ENCODE results near the gene MYADM. TPM values are rescaled to one million over a fixed set of nuclear protein-coding genes. Genes with fewer than 3 reads are reported as not detected.

The MYADM gene
- total and polyA plus RNA-seq, 2 donors (not counting 1 experiment from before 2014, with no cell fraction given) = 18.5 to 172 TPM

GRCh38 chr19:53898166-53898565 is 30.5 kb downstream of the MYADM start:
- H3K79me2 ChIP-seq (ENCODE audit: control insufficient read depth, insufficient read depth, low read length) = no peaks in the 10 kb centered on the region
- peaks cover 43% of the 10 kb centered on the region for H3K27me3 Mint-ChIP-seq
- CTCF ChIA-PET = no interaction called here
- H3K4me1 ChIP-seq (ENCODE audit: control insufficient read depth in 2 of 2, insufficient read depth in 2 of 2, low read length in 2 of 2) = peaks cover 0 to 5% of the 10 kb centered on the region in 2 donors
- no peaks in the 10 kb centered on the region for H3K36me3 ChIP-seq (replicated peaks in 1 of 2; ENCODE audit: control extremely low read depth in 1 of 2, control insufficient read depth in 1 of 2, extremely low read depth in 1 of 2, insufficient read depth in 2 of 2, low read length in 1 of 2)
- H3K27ac ChIP-seq (ENCODE audit: low read length in 2 of 2) = no peak overlapping the region
- POLR2A ChIA-PET = no interaction called here
- peaks cover 0 to 37% (median 0%) of the 10 kb centered on the region in 3 donors for H3K9me3 ChIP-seq (ENCODE audit: control extremely low read depth in 1 of 3, control insufficient read depth in 2 of 3, insufficient read depth in 1 of 3, low read length in 2 of 3)
- no peak for TF ChIP-seq EZH2 (IDR thresholded peaks at IDR 0.05; ENCODE audit: borderline replicate concordance, insufficient read depth, low read depth, low read length, poor library complexity, severe bottlenecking)
- TF ChIP-seq CTCF (IDR thresholded peaks at IDR 0.05) = no peak
- no peak overlapping the region for H3K4me3 ChIP-seq (ENCODE audit: control extremely low read depth in 1 of 5, extremely low read depth in 1 of 5, insufficient read depth in 1 of 5, low read depth in 2 of 5, low read length in 4 of 5)
- no peak overlapping the region for H3K4me3 Mint-ChIP-seq
- DNase-seq (no peak), ATAC-seq (ENCODE audit: low read depth) (no peak)
- 13% methylated on average over 15 of the region's 16 CpGs for WGBS (ENCODE audit: insufficient coverage)
- no peak overlapping the region for H2AFZ ChIP-seq (ENCODE audit: insufficient read depth, low read depth, low read length, poor library complexity, severe bottlenecking)
- H3K27me3 ChIP-seq (replicated peaks in 1 of 4; ENCODE audit: control extremely low read depth in 1 of 4, control insufficient read depth in 3 of 4, insufficient read depth in 4 of 4, low read length in 3 of 4) = peaks cover 0 to 32% (median 12%) of the 10 kb centered on the region in 4 experiments
- no peaks in the 10 kb centered on the region for H3K4me1 Mint-ChIP-seq
- no peak overlapping the region for H3K9ac ChIP-seq (ENCODE audit: low read length)
- intact Hi-C loops (cut with micrococcal nuclease) = no loop called here
- no peak overlapping the region for H3K4me2 ChIP-seq (replicated peaks; ENCODE audit: low read depth, low read length, poor library complexity, severe bottlenecking)
- peaks cover 7% of the 10 kb centered on the region for H3K9me3 Mint-ChIP-seq (ENCODE audit: insufficient read depth)
- no peaks in the 10 kb centered on the region for H4K20me1 ChIP-seq (ENCODE audit: control insufficient read depth, insufficient read depth, low read length, poor library complexity, severe bottlenecking)
- H3K27ac Mint-ChIP-seq = no peak overlapping the region

- Histone ChIP-seq H4K20me1 (ENCODE audit: control insufficient read depth, insufficient read depth, low read length, poor library complexity, severe bottlenecking) (no peaks in the 10 kb centered on the region), H2AFZ (ENCODE audit: insufficient read depth, low read depth, low read length, poor library complexity, severe bottlenecking) (no peak overlapping the region), H3K79me2 (ENCODE audit: control insufficient read depth, insufficient read depth, low read length) (no peaks in the 10 kb centered on the region), H3K27me3 (replicated peaks in 1 of 4; ENCODE audit: control extremely low read depth in 1 of 4, control insufficient read depth in 3 of 4, insufficient read depth in 4 of 4, low read length in 3 of 4) (peaks cover 0 to 30% (median 12%) of the 10 kb centered on the region in 4 experiments), H3K4me3 (ENCODE audit: control extremely low read depth in 1 of 5, extremely low read depth in 1 of 5, insufficient read depth in 1 of 5, low read depth in 2 of 5, low read length in 4 of 5) (no peak overlapping the region), H3K27ac (ENCODE audit: low read length in 2 of 2) (no peak overlapping the region), H3K4me1 (ENCODE audit: control insufficient read depth in 2 of 2, insufficient read depth in 2 of 2, low read length in 2 of 2) (peaks cover 0 to 5% of the 10 kb centered on the region in 2 donors), H3K9ac (ENCODE audit: low read length) (no peak overlapping the region), H3K4me2 (replicated peaks; ENCODE audit: low read depth, low read length, poor library complexity, severe bottlenecking) (peak overlapping the region; percentile 22), H3K36me3 (replicated peaks in 1 of 2; ENCODE audit: control extremely low read depth in 1 of 2, control insufficient read depth in 1 of 2, extremely low read depth in 1 of 2, insufficient read depth in 2 of 2, low read length in 1 of 2) (no peaks in the 10 kb centered on the region), H3K9me3 (ENCODE audit: control extremely low read depth in 1 of 3, control insufficient read depth in 2 of 3, insufficient read depth in 1 of 3, low read length in 2 of 3) (peaks cover 0 to 37% (median 0%) of the 10 kb centered on the region in 3 donors)
- CTCF ChIA-PET = no interaction called here
- TF ChIP-seq CTCF (IDR thresholded peaks at IDR 0.05) (no peak), EZH2 (IDR thresholded peaks at IDR 0.05; ENCODE audit: borderline replicate concordance, insufficient read depth, low read depth, low read length, poor library complexity, severe bottlenecking) (no peak)
- Mint-ChIP-seq H3K4me3 (no peak overlapping the region), H3K27me3 (peaks cover 43% of the 10 kb centered on the region), H3K27ac (no peak overlapping the region), H3K9me3 (ENCODE audit: insufficient read depth) (peaks cover 7% of the 10 kb centered on the region), H3K4me1 (no peaks in the 10 kb centered on the region)
- intact Hi-C loops (cut with micrococcal nuclease) = no loop called here
- POLR2A ChIA-PET = no interaction called here
- no peak for ATAC-seq (ENCODE audit: low read depth)
- DNase-seq = no peak
- WGBS (ENCODE audit: insufficient coverage) = 13% methylated on average over 36 of the region's 42 CpGs
These were observed 31.1 kb downstream of the MYADM start for GRCh38 chr19:53898636-53899341.

All from B cell (primary cell).